KMS-11 (cell line): ENCODE results near the gene TXNRD1.

Experiments
- H2AFZ ChIP-seq: fragments of 200-600 bp; sonication (generic); 2 replicates; pipeline ENCODE4 v1.6.1; 2016; ENCODE audit warnings: antibody characterized with exemption, mixed run types, low read depth
- H3K27ac ChIP-seq: fragments of 200-600 bp; sonication (generic); 2 replicates; pipeline ENCODE4 v1.6.1; 2016; ENCODE audit warnings: mild to moderate bottlenecking, mixed run types
- H3K27me3 ChIP-seq: fragments of 200-600 bp; sonication (generic); 2 replicates; pipeline ENCODE4 v1.6.1; 2017; ENCODE audit warnings: mild to moderate bottlenecking, low read depth, mixed run types, moderate library complexity; ENCODE audit not compliant: insufficient read depth
- H3K36me3 ChIP-seq: fragments of 200-600 bp; sonication (generic); 2 replicates; pipeline ENCODE4 v1.6.1; 2017; ENCODE audit warnings: mild to moderate bottlenecking, mixed run types; ENCODE audit not compliant: insufficient read depth
- H3K4me1 ChIP-seq: fragments of 200-600 bp; sonication (generic); 2 replicates; pipeline ENCODE4 v1.6.1; 2016; ENCODE audit warnings: mild to moderate bottlenecking, low read depth, mixed run types; ENCODE audit not compliant: poor library complexity, severe bottlenecking
- H3K4me2 ChIP-seq: fragments of 200-600 bp; sonication (generic); 2 replicates; pipeline ENCODE4 v1.7.0; 2016; ENCODE audit warnings: mild to moderate bottlenecking, mixed run types
- H3K4me3 ChIP-seq: fragments of 200-600 bp; sonication (generic); IDR thresholded peaks from 2 replicates; pipeline ENCODE4 v1.6.1; 2017; ENCODE audit warnings: low read depth, low read length, mixed read lengths; ENCODE audit not compliant: insufficient read depth
- H3K79me2 ChIP-seq: fragments of 200-600 bp; sonication (generic); 2 replicates; pipeline ENCODE4 v1.6.1; 2016; ENCODE audit warnings: low read depth, mixed run types; ENCODE audit not compliant: insufficient read depth
- H3K9ac ChIP-seq: fragments of 200-600 bp; sonication (generic); 2 replicates; pipeline ENCODE4 v1.6.1; 2016; ENCODE audit warnings: mild to moderate bottlenecking, mixed run types
- H4K20me1 ChIP-seq: fragments of 200-600 bp; sonication (generic); 2 replicates; pipeline ENCODE4 v1.6.1; 2016; ENCODE audit warnings: mild to moderate bottlenecking, mixed run types; ENCODE audit not compliant: insufficient read depth
- CTCF ChIP-seq: fragments of 200-600 bp; sonication (generic); conservative IDR thresholded peaks from 2 replicates; pipeline ENCODE4 v1.6.1; 2017; ENCODE audit warnings: low read depth, mild to moderate bottlenecking, antibody characterized with exemption, low read length, moderate library complexity, mixed read lengths

The TXNRD1 gene

DNA sequence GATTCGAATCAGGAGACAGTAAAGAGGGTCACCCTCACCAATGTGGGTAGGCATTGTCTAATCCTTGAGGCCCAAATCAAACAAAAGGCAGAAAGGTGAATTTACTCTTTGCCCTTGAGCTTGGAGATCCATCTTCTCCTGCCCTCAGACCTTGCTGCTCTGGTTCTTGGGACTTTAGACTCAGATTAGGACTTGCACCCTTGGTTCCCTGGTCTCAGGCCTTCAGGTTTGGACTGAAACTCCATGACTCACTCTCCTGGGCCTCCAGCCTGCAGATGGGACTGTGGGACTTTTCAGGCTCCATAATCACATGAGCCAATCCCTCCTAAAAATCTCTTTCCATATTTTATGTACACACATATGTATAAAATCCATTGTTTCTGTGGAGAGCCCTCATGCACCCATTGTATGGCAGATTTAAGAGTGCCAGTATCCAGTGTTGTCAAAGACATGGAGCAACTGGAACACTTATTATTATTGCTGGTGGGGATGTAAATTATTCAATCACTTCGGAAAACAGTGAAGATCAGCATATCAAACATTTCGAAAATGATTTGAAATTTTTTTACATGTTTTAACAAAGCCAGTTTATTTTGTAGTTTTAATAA is 136.6 kb downstream of the TXNRD1 start:
- H2AFZ ChIP-seq, result no peak overlapping the region
- H3K4me3 ChIP-seq, result no peak overlapping the region
- H3K27ac ChIP-seq, result no peak overlapping the region
- TF ChIP-seq CTCF, result no peak
- H3K9ac ChIP-seq, result no peak overlapping the region
- no peak overlapping the region for H3K4me2 ChIP-seq
- H3K79me2 ChIP-seq, result no peaks in the 10 kb centered on the region
- no peaks in the 10 kb centered on the region for H3K36me3 ChIP-seq
- H3K27me3 ChIP-seq, result no peaks in the 10 kb centered on the region
- no peaks in the 10 kb centered on the region for H3K4me1 ChIP-seq
- no peaks in the 10 kb centered on the region for H4K20me1 ChIP-seq

DNA sequence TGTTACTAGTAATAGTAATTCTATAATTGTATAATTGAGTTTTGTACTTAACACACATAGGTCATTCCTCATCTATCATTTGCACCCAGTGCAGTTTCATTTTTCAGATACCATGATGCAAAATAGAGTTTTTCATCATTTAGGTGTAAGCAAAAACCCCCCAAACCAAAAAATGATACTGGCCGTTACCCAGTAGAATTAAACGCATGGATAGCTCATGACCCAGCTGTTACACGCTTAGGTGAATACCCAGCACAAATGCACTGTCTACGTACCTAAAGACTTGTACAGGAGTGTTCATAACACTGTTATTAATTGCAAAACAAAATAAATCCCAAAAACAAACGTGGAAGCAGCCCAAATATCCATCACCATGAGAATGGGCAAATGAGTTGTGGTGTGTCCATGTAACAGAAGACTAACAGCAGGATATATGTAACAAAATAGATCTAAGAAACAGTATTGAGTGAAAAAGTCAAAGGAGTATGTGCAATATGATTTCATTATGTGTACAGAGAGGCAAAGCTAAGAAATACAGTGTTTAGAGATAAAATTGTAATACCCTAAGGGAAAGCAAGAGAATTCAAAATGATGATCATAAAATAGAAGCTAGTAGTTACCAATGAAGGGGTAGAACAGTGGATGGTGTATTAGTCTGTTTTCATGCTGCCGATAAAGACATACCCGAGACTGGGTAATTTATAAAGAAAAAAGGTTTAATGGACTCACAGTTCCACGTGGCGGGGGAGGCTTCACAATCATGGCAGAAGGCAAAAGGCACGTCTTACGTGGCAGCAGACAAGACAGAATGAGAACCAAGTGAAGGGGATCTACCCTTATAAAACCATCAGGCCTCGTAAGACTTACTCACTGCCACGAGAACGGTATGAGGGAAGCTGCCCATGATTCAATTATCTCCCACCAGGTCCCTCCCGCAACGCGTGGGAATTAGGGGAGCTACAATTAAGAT is 137.7 kb downstream of the TXNRD1 start:
- no peak overlapping the region for H3K27ac ChIP-seq
- H3K27me3 ChIP-seq, result no peaks in the 10 kb centered on the region
- TF ChIP-seq CTCF, result no peak
- no peak overlapping the region for H2AFZ ChIP-seq
- no peaks in the 10 kb centered on the region for H3K79me2 ChIP-seq
- no peaks in the 10 kb centered on the region for H3K36me3 ChIP-seq
- H3K9ac ChIP-seq, result no peak overlapping the region
- H4K20me1 ChIP-seq, result no peaks in the 10 kb centered on the region
- no peak overlapping the region for H3K4me3 ChIP-seq
- H3K4me2 ChIP-seq, result no peak overlapping the region
- H3K4me1 ChIP-seq, result no peaks in the 10 kb centered on the region

- no peak overlapping the region for H3K27ac ChIP-seq
- H3K36me3 ChIP-seq, result no peaks in the 10 kb centered on the region
- no peak for TF ChIP-seq CTCF
These were observed 138.7 kb downstream of the TXNRD1 start for GRCh38 chr12:104354167-104354867.

GRCh38 chr12:104354868-104355570 is 139.4 kb downstream of the TXNRD1 start:
- Histone ChIP-seq H3K36me3 (no peaks in the 10 kb centered on the region), H4K20me1 (no peaks in the 10 kb centered on the region), H3K27me3 (no peaks in the 10 kb centered on the region), H3K27ac (no peak overlapping the region), H3K9ac (no peak overlapping the region), H3K4me1 (no peaks in the 10 kb centered on the region), H3K4me3 (no peak overlapping the region), H2AFZ (no peak overlapping the region), H3K4me2 (no peak overlapping the region), H3K79me2 (no peaks in the 10 kb centered on the region)
- no peak for TF ChIP-seq CTCF

More at GRCh38 chr12:104354167-104354867, 138.7 kb downstream of the TXNRD1 start:
- Histone ChIP-seq H3K9ac (no peak overlapping the region), H3K27me3 (no peaks in the 10 kb centered on the region), H3K4me2 (no peak overlapping the region), H3K4me1 (no peaks in the 10 kb centered on the region), H3K79me2 (no peaks in the 10 kb centered on the region), H3K4me3 (no peak overlapping the region), H4K20me1 (no peaks in the 10 kb centered on the region), H2AFZ (no peak overlapping the region)
